ENCODE measurements around the gene IGFBP2.

Gene IGFBP2, protein sequence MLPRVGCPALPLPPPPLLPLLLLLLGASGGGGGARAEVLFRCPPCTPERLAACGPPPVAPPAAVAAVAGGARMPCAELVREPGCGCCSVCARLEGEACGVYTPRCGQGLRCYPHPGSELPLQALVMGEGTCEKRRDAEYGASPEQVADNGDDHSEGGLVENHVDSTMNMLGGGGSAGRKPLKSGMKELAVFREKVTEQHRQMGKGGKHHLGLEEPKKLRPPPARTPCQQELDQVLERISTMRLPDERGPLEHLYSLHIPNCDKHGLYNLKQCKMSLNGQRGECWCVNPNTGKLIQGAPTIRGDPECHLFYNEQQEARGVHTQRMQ

DNA sequence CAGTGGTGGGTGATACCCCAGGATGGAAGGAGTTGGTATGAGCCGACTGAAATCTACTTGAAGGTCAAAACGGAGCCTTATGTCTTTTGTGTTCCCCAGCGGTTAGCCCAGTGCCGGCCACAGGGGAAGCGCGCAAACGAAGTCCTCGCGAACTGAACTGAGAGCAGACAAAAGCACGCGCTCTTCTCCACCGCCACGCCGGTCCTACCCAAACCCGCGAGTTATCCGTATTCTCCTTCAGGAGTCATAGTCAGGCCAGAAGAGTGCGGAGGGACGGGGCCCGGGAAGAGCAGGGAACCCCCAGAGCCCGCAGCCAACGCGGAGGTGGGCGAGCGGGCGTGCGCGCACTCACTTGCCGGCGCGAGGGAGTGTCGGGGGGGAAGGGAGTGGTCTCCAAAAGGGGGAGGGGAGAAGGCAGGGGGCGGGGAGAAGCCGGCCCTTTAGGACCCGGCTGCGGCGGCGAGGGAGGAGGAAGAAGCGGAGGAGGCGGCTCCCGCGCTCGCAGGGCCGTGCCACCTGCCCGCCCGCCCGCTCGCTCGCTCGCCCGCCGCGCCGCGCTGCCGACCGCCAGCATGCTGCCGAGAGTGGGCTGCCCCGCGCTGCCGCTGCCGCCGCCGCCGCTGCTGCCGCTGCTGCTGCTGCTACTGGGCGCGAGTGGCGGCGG, at the start of gene IGFBP2:
IGFBP2 (plus strand) TSS at position 469 of the 664 bp plus-strand sequence; CDS start at position 573, 104 bp downstream.
- DNase-seq = no peak

DNA sequence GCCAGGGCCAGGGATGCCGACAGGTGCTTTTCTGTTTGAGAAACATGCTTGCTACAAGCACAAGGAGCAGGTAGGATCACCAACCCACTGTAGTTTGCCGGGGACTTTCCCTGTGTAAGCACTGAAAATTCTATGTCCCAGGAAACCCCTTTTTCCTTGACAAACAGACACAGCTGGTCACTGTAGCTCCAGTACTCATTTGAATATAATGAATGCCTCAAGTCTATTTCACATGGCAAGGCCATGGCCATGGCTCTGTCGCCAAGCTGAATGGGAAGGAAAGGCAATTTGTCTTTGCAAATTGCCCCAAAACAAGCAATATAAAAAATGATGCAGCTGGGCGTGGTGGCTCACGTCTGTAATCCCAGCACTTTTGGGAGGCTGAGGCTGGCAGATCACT, 49.6 kb upstream of the IGFBP2 start:
- no peak for DNase-seq

DNA sequence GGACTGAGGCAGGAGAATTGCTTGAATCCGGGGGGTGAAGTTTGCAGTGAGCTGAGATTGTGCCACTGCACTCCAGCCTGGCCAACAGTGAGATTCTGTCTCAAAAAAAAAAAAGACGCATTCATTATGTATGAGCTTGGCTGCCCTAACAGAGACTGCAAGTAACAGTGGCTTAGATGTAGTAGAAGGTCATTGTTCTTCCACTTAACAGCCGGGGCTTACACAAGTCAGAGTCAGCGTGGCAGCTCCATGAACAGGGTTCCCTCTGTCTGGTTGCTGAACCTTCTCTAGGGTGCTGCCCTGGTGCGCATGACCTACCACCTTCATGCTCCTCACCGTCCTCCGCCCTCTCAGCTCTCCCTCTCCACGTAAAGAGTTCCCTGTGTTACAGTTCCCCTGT, 49.1 kb upstream of the IGFBP2 start:
- DNase-seq = no peak

DNA sequence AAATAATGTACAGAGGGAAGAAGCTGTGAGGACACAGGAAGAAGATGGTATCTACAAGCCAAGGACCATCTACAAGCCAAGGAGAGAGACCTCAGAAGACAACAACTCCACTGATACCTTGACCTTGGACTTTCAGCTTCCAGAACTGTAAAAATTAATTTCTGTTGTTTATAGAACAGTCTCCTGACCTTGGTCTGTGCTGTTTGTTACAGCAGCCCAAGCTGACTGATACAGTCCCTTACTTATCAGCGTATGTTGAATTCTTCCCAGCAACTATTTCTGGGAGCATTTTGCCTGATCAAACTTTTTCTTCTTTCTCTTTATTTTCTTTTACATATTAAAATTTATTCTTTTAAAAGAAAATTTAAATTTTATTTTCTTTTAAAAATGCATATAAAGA, 47.8 kb upstream of the IGFBP2 start:
- DNase-seq = no peak

DNA sequence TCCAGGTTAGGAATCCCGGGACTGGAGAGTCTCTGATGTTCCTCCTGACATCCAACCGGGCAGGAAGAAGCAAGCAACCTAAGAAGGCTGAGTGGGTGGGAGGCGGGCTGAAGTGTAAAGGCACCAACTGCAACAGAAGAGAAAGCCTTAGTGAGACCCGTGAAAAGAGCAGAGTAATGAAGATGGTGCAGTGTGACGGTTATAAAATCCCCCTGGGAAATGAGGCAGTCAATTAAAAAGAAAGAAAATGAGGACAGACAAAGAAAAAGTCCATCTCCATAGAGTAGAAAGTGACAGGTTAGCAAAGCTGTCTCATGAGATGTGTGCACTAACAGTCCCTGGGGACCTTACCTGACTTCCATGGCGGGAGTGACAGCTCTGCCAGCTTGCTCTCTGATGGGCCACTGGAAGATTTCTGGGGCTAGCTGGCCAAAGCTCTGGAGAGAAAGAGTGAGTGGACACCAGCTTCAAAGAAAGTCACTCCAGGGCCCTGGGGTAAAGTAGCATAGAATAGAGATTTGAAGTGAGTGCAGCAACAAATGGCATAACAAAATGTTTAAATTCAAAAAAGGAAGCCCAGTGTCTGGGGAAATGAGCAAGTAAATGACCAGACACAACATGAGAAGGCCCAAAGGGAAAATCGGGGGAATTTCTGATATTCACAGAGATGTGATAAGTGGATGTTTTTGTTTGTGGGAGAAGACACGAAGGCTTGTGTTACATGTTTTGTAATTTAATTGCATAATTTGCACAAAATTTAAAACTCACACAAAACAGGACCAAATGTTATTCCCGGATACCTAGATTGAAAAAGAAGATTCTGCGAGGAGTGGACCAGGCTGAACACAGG, 44.1 kb upstream of the IGFBP2 start:
- DNase-seq = no peak

DNA sequence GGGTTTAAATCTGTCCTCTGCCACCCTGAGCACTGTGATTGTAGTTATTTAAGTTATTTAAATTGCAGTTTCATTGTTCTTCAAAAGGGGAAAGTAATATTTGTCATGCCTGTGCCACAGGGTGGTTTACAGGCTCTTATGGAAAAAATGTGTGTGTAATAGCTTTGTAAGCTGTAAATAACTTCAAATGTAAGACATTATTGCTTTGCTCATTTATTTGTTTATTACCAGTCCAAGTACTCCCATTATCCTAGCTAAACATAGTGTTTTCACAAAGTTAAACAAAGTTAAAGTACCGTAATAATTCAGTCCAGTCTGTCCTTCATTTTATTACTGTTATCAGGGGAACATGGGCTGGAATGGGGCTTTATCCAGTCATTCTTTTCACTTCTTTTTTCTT, 43.4 kb upstream of the IGFBP2 start:
- DNase-seq = no peak

DNA sequence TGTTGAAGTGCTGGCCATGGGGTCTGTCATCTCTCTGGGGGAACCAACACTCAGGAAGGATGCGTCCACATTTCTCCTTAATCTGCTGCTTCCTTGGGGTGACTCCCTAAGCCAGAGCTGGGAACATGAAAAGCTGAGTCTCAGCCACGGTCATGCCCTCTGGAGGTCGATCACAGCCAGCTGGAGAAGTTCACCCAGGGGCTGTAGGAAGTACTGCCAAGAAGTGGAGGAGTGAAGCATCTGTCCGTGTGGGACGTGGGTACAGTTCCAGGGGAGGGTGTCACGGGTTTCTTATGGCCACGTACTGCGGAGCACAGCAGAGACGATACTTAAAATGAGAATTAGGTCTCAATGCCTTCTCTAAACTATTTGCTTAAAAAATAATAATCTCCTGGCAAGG, 42.4 kb upstream of the IGFBP2 start:
- peak; percentile 25 for DNase-seq

DNA sequence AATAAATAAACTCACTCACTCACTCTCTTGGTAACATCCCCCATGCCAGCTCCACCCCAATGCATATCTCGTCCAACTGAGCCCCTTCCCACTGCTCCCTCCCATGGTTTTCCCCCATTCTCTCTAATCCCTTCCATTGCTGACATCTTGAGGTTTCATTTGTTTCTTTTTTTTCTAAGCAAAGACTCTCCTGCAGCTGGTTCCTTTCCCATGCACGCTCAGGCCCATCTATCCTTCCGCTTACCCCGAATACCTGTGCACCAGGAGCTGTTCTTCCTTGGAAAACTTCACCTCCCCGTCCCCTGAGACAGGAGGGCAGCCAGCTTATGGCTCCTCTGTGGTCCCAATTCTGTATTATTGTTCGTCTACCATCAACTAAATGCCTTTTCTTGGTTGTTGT, 41.7 kb upstream of the IGFBP2 start:
- DNase-seq = no peak

DNA sequence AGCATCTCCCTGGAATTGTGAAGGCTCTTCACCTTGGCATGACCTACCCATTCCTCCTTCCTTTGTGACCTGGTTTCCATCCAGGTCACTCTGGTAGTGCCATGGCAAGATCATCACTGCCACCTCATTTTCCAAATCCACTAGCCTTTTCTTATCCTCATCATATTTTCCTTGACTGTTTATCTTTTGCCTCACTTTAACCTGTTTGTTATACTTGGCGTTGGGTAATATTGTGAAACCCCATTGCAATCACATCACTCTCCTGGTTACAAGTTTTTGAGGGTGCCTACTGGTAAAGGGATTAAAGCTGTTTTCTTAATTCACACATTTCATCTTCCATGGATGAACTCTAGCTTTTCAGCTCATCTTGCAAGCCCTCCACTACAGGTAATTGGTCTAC, 39.1 kb upstream of the IGFBP2 start:
- DNase-seq = no peak

DNA sequence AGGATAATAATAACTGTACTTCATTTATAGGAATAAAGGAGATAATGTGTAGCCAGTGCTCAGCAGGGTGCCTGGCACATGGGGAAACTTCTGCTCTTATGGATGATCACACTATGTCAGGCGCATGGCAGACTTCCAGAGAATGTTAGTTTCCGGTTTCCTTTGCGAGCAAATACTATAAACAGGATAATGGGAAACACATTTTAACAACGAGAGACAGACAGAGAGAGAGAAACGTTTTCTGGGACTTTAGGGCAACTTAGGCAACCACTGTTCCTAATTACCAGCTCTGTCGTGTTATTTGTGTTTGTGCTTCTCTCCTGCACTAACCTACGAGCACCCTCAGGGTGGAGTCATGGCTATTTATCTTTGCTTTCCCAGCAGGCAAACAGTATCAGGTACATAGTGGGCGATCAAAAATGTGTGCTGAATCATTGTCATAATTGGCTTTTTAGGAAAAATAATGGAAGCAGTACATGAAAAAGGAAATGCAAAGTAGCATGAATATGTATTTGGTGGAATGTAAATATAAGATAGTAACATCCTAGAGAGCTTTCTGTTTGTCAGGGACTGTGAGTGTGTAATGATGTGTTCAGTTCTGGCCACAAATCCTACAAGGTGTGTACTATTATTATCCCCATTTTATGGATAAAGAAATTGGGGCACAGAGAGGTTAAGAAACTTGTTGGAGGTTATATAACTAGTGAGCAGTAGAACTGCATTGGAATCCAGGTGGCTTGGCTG, 36.8 kb upstream of the IGFBP2 start:
- peak; percentile 92 for DNase-seq

DNA sequence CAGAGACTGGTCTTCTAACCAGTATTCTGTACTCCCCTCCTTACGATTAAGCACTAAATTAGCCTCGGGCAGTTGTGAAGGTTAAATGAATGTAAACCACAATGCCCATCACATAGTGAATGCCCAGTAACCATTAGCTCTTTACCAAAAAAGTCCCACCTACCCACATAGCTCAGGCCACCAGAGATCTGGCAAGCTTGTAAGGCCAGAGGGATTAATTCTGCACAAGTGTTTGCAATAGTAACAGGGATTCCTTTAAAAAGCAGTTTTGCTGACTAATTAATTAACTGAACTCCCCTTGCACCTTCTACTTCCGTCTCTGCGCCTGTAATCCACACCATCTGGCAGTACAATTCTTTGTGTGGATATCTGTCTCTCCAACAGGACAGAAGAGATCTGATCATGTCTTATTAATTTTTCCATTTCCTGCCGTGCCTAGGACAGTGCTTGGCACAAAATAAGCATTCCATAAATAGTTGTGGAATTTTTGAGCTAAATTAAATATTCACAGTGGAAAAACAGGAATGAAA, 36.2 kb upstream of the IGFBP2 start:
- DNase-seq = peak; percentile 69

DNA sequence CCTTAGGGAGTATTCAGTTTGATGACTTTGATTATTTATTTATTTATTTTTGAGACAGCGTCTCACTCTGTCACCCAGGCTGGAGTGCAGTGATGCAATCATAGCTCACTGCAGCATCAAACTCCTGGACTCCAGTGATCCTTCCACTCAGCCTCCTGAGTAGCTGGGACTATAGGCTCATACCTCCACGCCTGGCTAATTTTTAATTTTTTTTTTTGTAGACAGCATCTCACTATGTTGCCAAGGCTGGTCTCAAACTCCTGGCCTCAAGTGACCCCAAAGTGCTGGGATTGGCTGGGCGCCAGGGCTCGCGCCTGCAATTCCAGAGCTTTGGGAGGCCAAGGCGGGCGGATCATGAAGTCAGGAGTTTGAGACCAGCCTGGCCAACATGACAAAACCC, 35.4 kb upstream of the IGFBP2 start:
- DNase-seq = peak; percentile 19

DNA sequence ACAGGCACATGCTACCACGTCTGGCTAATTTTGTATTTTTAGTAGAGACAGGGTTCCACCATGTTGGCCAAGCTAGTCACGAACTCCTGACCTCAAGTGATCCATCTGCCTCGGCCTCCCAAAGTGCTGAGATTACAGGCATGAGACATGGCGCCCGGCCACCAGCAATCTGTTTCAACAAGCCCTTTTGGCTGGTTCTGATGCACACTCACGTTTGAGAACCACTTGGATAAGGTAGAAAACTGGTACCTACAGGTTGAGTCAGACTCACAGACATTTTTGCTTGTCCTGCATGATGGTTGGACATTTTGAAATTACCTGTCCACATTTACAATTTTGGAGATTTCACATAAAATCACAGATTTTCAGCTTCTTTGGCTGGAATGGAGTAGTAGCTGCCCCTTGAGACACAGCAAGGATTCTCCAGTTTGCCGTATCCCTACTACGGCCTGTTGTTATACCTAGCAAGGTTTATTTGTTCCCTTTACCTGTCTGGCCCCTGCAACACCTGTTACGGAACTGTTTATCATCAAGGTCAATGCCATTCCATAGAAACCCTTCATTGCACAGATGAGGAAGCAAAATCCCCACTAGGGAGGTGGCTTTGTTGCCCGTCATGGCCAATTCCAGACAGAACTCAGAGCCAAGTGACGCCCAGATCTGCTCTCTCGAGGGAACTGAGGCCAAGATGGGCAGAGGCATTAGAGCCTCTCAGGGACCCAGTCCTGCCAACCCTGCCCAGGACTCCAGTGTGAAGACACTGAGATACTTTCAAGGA, 31.4 kb upstream of the IGFBP2 start:
- no peak for DNase-seq

DNA sequence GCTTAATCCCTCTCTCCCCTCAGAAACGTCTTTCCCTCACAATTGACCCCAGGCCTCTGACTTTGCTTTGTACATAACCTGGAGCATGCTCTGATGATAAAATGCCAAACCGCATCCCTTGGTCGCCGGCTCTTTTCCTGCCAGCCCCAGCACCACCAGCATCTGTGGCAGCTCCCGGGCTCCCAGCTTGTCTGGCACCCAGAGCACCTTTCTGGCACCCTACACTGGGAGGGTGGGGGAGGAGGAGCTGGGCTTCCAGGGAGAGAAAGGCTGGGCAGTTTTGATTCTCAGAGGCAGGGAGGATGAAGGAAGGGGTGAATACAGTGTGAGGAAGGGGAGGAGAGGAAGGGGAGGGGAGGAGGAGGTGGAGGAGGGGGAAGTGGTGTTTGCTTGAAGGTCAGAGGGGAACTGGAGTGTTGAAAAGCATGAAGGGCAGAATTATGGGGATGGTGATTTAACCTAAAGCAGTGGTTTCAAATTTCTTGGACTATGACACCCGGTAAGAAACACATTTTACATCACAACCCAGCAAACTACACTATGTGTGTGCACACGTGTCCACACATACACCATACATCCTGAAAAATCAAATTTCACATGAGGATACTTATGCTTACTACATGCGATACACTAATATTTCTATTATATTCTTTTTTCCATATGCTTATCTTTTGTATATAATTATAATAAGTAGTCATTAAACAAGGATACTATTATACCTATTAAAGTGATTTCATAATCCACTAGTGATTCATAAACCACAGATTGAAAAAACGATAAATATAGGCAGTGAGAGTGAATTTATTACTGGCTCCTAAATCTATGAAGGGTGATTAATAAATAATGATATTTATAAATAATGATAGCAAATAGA, 30.0 kb upstream of the IGFBP2 start:
- peak; percentile 19 for DNase-seq

DNA sequence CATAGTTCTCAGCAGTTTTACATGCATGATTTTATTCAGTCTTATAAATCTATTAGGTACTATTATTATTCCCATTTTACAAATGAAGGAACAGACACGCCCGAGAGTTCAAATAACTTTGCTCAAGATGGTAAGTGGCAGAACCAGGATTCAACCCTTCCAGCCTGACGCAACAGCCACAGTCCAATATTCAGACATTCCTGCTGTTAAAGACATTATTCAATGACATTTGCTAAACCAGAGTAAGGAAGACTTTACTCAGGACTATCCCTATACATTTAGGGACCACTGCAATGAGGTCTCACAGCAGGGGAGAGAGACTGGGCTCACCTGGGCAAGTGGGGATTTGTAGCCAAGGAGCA, 29.4 kb upstream of the IGFBP2 start:
- no peak for DNase-seq

DNA sequence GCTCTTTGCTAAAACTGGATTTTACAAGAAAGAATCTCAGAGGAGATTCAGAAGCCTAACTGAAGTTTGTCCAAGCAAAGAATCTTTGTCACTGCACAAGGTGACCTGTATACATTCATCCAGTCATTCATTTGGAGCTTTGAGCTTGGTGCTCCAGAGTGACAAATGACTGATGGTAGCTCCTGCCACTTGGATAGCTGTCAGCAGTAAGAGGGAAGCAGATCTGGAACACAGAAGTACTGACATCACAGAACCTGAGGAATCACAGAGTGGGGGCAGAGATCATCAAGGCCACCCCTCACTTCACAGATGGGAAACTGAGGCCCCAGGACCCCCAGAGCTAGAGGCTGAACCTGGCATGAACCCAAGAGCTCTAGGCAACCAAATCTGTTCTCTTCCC, 28.8 kb upstream of the IGFBP2 start:
- DNase-seq = no peak

DNA sequence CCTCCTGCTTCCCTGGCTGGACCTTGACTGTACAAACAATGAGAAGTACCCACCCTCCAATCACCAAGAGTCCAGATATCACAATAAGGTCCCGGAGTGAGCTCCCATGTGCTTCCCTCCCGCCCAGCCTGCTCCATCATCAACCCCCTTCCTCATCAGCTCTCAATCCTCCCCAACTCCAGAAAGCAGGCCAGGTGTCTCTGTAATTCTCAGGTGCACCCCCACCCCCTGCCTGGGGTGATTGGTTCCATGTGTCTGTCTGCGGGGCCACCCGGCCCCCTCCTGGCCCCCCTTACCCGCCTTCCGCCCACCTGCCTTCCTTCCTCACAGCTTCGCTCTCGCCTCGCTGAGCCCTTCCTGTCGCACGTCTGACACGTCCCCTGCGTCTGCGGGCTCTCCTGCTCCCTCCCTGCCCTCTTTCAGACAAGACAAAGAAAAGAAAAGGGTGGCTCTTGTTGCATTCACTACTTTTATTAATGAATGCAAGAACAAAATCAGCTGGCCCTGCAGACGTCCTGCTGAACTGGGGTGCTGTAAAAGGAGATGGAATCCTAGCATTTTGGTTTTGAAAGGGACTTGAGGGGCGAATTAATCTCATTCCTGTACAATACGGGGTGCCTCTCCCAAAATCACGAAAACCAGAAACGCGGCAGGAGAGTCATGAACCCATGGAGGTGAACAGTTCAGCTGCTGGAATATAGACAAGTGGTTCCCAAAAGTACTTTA, 26.5 kb upstream of the IGFBP2 start:
- peak; percentile 45 for DNase-seq

DNA sequence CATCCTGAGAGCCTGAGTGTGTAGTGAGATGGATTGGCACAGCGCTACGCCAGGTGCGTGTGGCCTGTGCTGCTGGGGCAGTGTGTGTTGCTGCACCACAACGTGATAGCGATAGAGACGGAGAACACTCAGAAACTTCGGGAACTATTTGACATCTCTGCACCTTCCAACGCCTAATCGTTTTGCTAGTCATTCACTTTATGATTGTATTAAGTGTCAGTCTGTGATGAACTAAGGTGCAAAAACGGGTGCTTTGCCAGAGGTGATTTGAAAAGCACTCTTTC, 26.0 kb upstream of the IGFBP2 start:
- no peak for DNase-seq

DNA sequence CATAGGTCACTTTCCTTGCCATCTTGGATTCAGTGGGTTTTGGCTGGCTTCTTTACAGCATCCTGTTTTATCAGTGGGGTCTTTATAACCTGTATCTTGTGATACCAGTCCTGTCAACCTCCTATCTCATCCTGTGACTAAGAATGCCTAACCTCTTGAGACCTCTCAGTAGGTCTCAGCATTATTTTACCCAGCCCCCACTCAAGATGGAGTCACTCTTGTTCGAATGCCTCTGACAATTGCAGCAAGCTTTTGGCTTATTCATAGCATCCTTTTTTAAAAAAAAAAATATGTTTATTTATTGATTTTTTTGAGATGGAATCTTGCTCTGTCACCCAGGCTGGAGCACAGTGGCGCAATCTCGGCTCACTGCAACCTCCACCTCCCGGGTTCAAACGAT, 24.7 kb upstream of the IGFBP2 start:
- DNase-seq = no peak

DNA sequence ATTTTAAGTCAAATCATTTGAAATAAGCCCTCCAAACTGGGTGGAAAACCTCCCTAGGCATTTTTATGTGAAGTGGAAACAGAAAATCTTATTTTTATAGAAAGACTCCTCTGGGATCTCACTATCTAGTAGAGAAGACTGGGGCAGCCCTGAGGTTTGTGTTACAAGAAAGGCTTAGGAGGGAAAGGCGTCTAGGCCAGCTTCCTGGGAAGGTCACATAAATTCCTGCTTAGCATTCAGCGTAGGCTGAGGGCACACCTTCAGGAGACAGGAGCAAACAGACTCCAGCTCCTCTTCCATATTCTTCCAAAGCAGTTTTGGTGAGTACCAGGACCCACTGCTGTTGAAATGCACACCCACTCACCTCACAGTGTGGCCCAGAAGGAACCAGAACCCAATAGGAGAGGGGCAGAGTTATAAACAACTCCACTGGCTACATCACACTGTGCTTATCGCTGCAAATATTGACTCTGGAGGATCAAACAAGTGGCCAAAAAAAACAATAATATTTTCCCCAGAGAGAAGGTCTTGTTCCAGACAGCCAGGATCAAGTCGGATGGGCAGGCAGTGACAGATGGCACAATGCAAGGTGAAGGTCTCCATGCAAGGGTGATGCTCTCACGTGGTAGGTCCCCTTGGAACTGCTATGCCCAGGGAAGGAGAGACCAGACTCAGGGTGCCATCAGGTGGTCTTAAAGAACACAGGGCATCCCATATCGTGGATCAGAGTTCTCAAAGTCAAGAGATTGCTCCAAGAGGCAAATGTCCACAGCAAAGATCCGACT, 17.7 kb upstream of the IGFBP2 start:
- no peak for DNase-seq

Measured in fibroblast of upper back skin (primary cell).